Activated gamma-delta T cell treated with Interleukin-2 at 50 U/mL for 16 hours (primary cell): ENCODE results near the gene MMP14.

Source experiments
- DNase-seq: peaks from one replicate; pipeline ENCODE4 v3.0.0-alpha.2; 2020

Gene MMP14

DNA sequence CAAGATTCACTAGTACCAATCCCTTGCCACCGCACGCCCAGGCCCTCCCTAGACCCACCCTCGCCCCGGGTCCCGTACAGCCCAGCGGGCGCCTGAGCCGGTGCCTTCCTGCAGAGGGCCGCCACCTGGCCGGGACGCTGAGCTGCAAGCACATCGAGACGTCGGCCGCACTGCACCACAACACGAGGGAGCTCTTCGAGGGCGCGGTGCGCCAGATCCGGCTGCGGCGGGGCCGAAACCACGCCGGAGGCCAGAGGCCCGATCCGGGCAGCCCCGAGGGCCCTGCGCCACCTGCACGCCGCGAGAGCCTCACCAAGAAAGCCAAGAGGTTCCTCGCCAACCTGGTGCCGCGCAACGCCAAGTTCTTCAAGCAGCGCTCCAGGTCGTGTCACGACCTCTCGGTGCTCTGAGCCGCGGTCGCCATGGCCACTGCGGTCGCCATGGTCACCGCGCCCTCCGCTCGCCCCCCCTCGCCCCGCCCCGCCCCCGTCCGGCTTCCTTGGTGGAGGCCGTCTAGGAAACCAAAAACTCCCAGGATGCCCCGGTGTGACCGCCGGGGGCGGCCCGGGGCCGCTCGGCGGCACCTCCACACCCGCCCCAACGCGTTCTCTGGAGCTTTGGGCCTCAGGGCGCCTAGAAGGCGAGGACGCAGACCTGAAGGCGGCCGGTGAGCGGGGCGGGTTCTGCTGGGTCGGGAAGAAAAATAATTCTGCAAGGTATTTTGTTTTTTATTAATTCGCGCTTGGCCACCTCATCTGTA lies 50.3 kb downstream of the MMP14 start:
- peak; percentile 75 for DNase-seq

- DNase-seq = no peak
Measured at GRCh38 chr14:22887260-22887989, 51.0 kb downstream of the MMP14 start.

DNA sequence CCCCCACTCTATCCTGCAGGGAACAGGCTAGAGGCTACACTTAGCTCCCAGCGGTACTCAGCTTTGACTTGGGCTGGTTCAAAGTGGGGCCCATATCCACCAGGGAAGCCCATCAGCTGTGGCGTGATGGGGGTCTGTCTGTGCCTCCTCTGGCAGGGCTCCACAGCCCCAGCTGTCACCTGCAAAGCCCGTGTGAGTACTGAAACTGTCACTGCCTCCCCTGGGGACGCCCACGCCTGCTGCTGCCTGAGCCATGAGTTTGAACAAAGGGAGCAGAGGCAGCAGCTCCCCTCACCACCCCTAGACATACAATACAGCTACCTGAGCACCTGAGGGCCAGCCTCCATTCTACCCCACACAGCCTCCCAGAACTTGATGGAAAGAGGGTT lies 51.6 kb downstream of the MMP14 start:
- no peak for DNase-seq

DNA sequence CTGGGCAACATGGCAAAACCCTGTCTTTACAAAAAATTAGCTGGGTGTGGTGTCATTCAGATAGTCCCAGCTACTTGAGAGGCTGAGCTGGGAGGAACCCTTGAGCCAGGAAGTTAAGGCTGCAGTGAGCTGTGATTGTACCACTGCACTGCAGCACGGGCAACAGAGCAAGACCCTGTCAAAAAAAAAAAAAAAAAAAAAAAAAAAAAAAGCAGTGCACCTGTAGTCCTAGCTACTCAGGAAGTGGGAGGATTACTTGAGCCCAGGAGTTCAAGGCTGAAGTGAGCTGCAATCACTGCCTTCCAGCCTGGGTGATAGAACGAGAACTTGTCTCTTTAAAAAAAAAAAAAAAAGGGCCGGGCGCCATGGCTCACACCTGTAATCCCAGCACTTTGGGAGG lies 52.3 kb downstream of the MMP14 start:
- DNase-seq = no peak

- no peak for DNase-seq
Measured at GRCh38 chr14:22890416-22890815, 54.0 kb downstream of the MMP14 start.

GRCh38 chr14:22892488-22892887 lies 56.1 kb downstream of the MMP14 start:
- DNase-seq = no peak

- DNase-seq = no peak
Measured at GRCh38 chr14:22893706-22894105, 57.3 kb downstream of the MMP14 start.

DNA sequence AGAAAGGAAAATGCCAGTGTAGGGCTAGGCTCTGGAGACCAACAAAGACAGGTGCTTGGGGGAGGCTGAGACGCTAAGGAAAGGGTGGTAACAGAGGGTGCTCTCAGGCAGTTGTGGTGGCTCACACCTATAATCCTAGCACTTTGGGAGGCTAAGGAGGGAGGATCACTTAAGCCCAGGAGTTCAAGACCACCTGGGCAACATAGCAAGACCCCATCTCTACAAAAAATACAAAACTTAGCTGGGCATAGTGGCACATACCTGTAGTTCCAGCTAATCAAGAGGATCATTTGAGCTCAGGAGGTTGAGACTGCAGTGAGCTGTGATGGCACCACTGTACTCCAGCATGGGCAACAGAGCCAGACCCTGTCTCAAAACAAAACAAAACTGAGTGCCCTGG lies 59.0 kb downstream of the MMP14 start:
- DNase-seq = no peak

GRCh38 chr14:22896356-22896755 lies 60.0 kb downstream of the MMP14 start:
- DNase-seq = no peak

- DNase-seq = no peak
Measured at GRCh38 chr14:22896760-22897159, 60.4 kb downstream of the MMP14 start.

DNA sequence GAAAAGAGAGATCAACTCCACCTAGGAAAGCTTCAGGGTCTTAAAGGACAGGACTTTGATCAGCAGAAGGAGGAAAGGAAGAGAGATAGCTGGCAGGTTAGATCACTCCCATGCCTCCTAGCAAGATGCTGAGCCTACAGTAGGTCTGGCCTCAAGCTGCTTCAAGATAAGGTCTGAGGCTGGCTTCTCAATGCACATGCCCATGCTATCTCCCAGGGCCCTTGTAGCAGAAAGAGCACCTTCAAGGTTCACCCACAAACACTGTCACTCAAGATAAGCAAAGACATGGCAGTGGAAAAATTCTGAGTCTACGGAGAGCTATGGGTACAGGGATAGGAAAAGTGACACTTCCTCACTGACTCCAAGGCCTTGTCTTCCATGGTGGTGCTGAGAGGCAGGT lies 61.0 kb downstream of the MMP14 start:
- no peak for DNase-seq
